ENCODE measurements around the gene RNF31. TPM values are rescaled to one million over a fixed set of nuclear protein-coding genes. Genes with fewer than 3 reads are reported as not detected.

RNF31 gene
- total RNA-seq, 2 experiments from 2014 or later, result 46.0 to 57.8 TPM

DNA sequence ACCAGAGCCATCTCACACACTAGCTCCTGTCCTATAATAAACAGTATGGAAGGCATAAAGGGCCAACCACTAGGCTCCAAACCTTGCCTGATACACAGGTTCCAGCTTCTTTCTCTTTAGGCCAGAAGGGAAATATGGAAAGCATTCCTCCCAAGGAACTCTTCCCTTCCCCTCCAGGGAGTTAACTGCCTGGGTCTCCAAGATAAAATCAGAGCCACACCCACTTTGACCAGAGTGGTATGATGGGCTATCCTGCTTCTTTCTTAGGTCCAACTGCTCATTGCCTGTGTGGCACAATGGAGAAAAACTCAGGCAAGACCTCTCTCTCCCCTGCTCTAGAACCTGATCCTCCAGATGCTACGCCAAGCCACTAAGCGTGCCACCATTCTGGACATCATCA lies 60.3 kb downstream of the RNF31 start:
- Histone ChIP-seq H3K4me3 (ENCODE audit: low read length) (no peak overlapping the region), H3K9me3 (ENCODE audit: control insufficient read depth in 1 of 2, insufficient read depth in 1 of 2, low read length in 2 of 2) (no peaks in the 10 kb centered on the region), H3K4me1 (ENCODE audit: insufficient read depth, low read length) (peaks cover 31% of the 10 kb centered on the region), H3K27me3 (ENCODE audit: control insufficient read depth in 1 of 2, insufficient read depth in 2 of 2, low read length in 2 of 2) (no peaks in the 10 kb centered on the region), H3K36me3 (ENCODE audit: insufficient read depth, low read length) (peaks cover 68% of the 10 kb centered on the region), H3K27ac (ENCODE audit: low read depth in 1 of 2, low read length in 2 of 2) (no peak overlapping the region)
- TF ChIP-seq, protein P1, sequence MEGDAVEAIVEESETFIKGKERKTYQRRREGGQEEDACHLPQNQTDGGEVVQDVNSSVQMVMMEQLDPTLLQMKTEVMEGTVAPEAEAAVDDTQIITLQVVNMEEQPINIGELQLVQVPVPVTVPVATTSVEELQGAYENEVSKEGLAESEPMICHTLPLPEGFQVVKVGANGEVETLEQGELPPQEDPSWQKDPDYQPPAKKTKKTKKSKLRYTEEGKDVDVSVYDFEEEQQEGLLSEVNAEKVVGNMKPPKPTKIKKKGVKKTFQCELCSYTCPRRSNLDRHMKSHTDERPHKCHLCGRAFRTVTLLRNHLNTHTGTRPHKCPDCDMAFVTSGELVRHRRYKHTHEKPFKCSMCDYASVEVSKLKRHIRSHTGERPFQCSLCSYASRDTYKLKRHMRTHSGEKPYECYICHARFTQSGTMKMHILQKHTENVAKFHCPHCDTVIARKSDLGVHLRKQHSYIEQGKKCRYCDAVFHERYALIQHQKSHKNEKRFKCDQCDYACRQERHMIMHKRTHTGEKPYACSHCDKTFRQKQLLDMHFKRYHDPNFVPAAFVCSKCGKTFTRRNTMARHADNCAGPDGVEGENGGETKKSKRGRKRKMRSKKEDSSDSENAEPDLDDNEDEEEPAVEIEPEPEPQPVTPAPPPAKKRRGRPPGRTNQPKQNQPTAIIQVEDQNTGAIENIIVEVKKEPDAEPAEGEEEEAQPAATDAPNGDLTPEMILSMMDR (IDR thresholded peaks at IDR 0.05), result no peak
- Mint-ChIP-seq H3K4me3 (no peak overlapping the region), H3K27ac (peak overlapping the region; percentile 54), H3K36me3 (ENCODE audit: low read depth) (peaks cover 79% of the 10 kb centered on the region), H3K9me3 (no peaks in the 10 kb centered on the region), H3K27me3 (no peaks in the 10 kb centered on the region), H3K4me1 (ENCODE audit: low read depth) (peaks cover 37% of the 10 kb centered on the region)
- intact Hi-C loops (cut with DNase I, micrococcal nuclease), result no loop called here
- ChIA-PET POLR2A (interaction anchor here (1.0 to 1.1 kb wide), 2 partner anchors 12 to 19 kb away, joined by 3 read pairs; partner anchors contain the start of gene TM9SF1), CTCF (no interaction called here)
- DNase-seq (no peak), ATAC-seq (ENCODE audit: poor library complexity) (no peak)

Small RNAs within 50 kb of the gene (microRNA-seq; reads per million reads assigned to microRNA genes)
- not detected for gene MIR7703 (ENCODE audit: borderline microRNAs expressed, borderline replicate concordance)

Other genes starting within 250 kb of the RNF31 start
- 1 to 10 TPM; 6.6 to 6.7 TPM for gene DHRS4, start 193.7 kb upstream of the RNF31 start, total RNA-seq
- 1 to 10 TPM; 8.3 to 8.7 TPM for gene DHRS4L2, start 158.6 kb upstream of the RNF31 start, total RNA-seq
- gene CARMIL3, start 95.5 kb upstream of the RNF31 start, total RNA-seq, result under 1 TPM; 0.05 to 0.11 TPM
- gene CPNE6, start 75.9 kb upstream of the RNF31 start, total RNA-seq, result not detected
- gene PCK2, start 53.2 kb upstream of the RNF31 start, total RNA-seq, result 1 to 10 TPM; 5.2 to 7.4 TPM
- gene DCAF11, start 32.7 kb upstream of the RNF31 start, total RNA-seq, result 10 to 100 TPM; 74.8 to 75.3 TPM
- gene NRL, start 32.5 kb upstream of the RNF31 start, total RNA-seq, result 1 to 10 TPM; 1.6 to 1.9 TPM
- gene FITM1, start 16.8 kb upstream of the RNF31 start, total RNA-seq, result 1 to 10 TPM; 1.5 to 1.7 TPM
- 100 to 1,000 TPM; 166 to 171 TPM for gene PSME1, start 11.3 kb upstream of the RNF31 start, total RNA-seq
- 10 to 100 TPM; 11.8 to 13.1 TPM for gene EMC9, start 5.9 kb upstream of the RNF31 start, total RNA-seq
- 10 to 100 TPM; 81.7 to 83.2 TPM for gene PSME2, start 888 bp upstream of the RNF31 start, total RNA-seq
- 100 to 1,000 TPM; 248 to 262 TPM for gene IRF9, start 13.8 kb downstream of the RNF31 start, total RNA-seq
- gene REC8, start 24.6 kb downstream of the RNF31 start, total RNA-seq, result 100 to 1,000 TPM; 105 to 107 TPM
- gene IPO4, start 41.3 kb downstream of the RNF31 start, total RNA-seq, result 10 to 100 TPM; 36.6 to 37.9 TPM
- 10 to 100 TPM; 12.9 to 13.0 TPM for gene TM9SF1, start 47.9 kb downstream of the RNF31 start, total RNA-seq
- gene TSSK4, start 58.2 kb downstream of the RNF31 start, total RNA-seq, result under 1 TPM; 0.30 to 0.64 TPM
- gene CHMP4A, start 66.0 kb downstream of the RNF31 start, total RNA-seq, result 10 to 100 TPM; 73.4 to 80.1 TPM
- gene MDP1, start 68.6 kb downstream of the RNF31 start, total RNA-seq, result 1 to 10 TPM; 3.2 to 3.7 TPM
- 10 to 100 TPM; 42.0 to 43.5 TPM for gene NEDD8, start 84.9 kb downstream of the RNF31 start, total RNA-seq
- gene GMPR2, start 85.4 kb downstream of the RNF31 start, total RNA-seq, result 10 to 100 TPM; 22.2 to 24.8 TPM
- gene TINF2, start 95.1 kb downstream of the RNF31 start, total RNA-seq, result 100 to 1,000 TPM; 110 to 113 TPM
- 1 to 10 TPM; 3.5 to 3.9 TPM for gene TGM1, start 115.7 kb downstream of the RNF31 start, total RNA-seq
- 10 to 100 TPM; 52.3 to 55.2 TPM for gene RABGGTA, start 124.1 kb downstream of the RNF31 start, total RNA-seq
- 10 to 100 TPM; 21.5 to 23.5 TPM for gene DHRS1, start 152.3 kb downstream of the RNF31 start, total RNA-seq
- 10 to 100 TPM; 25.9 to 27.5 TPM for gene NOP9, start 152.4 kb downstream of the RNF31 start, total RNA-seq
- 1 to 10 TPM; 7.4 to 9.2 TPM for gene CIDEB, start 160.5 kb downstream of the RNF31 start, total RNA-seq
- 10 to 100 TPM; 16.4 to 18.2 TPM for gene LTB4R2, start 162.6 kb downstream of the RNF31 start, total RNA-seq
- 10 to 100 TPM; 15.6 to 18.3 TPM for gene LTB4R, start 164.0 kb downstream of the RNF31 start, total RNA-seq
- gene ADCY4, start 187.6 kb downstream of the RNF31 start, total RNA-seq, result 1 to 10 TPM; 4.7 to 5.9 TPM
- 10 to 100 TPM; 18.1 to 18.9 TPM for gene RIPK3, start 192.5 kb downstream of the RNF31 start, total RNA-seq
- not detected for gene NFATC4, start 220.7 kb downstream of the RNF31 start, total RNA-seq